GM18907 (cell line): Measurements from ENCODE around the gene CACNA1F.

ENCODE experiments used
- ATAC-seq: cut with Tn5 transposase; IDR thresholded peaks from one replicate; pipeline ENCODE4 v1.9.1; 2021; ENCODE audit warnings: mild to moderate bottlenecking, moderate library complexity; ENCODE audit not compliant: unreplicated experiment

The CACNA1F gene

DNA sequence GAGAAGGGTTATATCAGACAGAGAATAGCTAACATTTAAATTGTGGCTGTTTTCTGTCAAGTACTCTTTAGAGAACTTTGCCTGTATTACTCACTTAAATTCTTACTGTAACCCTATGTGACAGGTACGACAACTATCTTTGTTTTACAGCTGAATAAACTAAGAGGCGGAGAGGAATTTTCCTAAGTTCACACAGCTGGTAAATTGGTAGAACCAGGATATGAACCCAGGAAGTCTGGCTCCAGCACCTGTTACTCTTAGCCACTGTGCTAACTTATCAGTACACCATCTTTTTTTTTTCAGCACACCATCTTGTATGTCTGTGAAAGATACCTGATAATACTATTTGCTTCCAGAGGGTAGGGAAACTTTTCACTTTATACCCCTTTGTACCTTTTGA, 31.1 kb downstream of the CACNA1F start:
- ATAC-seq: no peak

DNA sequence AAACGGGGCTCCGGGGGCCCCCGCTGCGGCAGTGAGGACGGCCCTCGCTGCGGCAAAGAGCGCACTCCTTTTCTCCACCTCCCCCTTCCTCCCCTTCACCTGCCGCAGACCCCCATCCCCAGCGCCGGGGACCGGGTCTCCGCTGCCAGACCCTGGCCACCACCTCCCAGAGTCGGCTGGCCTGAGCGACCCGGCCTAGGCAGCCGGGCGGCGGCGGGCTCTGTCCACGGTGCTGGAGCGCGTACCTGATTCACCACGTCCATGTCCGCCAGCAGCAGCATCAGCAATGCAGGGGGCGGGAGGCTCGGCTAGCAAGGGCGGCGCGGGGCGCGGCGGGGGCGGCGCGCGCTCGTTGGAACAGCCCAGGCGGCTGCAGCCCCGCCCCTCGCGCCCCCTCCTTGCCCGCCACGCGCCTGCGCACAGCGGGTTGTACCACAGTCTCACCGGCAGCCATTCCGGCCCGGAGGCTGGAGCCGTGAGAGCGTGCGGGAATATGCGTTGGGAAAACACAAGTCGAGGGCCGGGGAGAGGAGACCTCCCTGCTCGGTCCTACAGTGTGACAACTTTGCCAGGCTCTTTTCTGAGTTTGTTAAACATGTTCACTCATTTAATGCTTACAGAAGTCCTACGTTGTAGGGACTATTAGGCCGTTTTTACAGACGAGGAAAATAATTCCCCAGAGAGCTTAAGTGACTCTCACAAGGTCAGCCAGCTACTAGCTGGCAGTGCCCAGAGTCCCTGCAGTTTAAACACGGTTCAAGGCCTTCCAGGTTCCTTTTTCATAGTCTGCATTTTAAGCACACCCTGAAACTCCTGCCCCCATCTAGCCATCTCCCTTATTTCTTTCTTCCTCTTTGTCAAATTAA, 33.0 kb downstream of the CACNA1F start, which contains the start of gene SYP:
TSS of gene SYP (minus strand) at position 288 of the 866 bp plus-strand sequence. CDS start at position 281, 7 bp downstream.
- ATAC-seq: peak; percentile 87

DNA sequence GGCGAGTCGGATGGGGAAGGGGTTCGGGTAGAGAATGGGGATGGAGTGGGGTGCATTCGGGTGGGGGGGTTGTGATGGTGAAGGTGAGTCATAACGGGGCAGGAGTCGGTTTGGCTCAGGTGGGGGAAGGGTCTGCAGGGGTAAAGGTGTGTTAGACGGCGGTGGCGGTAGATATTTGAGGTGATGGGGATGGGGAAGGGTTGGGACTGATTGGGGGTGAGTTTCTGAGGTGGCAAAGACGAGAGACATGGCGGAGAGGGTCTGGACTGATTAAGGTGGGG, 33.9 kb downstream of the CACNA1F start:
- ATAC-seq: no peak

DNA sequence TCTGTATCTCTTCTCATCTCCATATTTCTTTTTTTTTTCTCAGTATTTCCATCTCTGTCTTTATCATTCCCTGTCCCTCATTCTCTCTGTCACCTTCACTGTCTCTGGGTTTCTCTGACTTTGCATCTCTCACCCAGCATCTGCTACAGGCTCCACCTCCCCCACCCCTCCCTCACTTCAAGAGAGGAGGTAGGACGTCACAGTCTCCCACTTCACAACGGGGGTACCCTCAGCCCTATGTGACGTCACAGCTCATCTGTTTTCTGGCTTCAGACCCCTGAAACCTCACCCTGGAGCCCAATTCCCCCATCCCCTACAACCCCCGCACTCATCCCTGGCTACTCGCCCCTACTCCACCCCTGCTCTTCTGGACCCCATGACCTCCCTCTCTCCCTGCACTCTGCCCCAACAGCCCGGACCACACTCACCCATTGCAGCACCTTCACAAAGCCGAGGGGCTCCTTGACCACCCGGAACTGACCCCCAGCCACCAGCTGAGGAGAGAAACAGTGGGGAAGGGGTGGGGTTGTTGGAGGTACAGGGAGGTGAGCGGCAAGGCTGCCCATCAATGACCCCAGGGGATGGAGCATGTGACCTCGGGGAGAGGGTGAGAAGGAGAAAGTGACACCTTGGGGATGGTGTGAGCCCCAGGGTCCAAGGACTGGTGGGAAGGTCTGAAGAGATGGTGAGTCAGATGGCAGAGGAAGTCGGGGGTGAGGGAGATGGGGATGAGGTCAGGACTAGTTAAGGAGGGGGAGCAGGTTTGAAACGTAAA, 34.4 kb downstream of the CACNA1F start:
- no peak for ATAC-seq

DNA sequence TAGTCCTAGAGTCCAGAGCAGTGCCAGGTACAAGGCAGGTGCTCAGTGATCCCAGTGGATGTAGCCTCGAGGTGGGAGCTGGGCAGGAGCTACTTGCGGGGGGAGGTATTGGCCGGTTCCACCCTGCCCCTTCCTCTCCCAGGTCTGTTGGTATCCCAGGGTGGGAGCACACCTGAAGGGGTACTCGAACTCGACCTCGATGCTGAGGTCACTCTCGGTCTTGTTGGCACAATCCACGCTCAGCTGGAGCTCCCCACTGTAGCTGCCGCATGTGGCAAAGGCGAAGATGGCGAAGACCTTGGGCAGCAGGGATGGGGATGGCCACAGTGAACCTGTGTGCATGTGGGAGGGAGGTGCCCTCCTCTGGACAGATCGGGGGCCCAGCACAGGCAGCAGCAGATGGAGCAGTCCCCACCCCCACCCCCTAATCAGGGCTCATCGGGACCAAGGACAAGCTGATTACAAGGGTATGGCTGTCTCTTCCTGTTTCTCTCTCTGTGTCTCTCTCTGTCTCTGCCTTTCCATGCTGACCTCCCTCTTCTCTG, 35.5 kb downstream of the CACNA1F start:
- no peak for ATAC-seq

DNA sequence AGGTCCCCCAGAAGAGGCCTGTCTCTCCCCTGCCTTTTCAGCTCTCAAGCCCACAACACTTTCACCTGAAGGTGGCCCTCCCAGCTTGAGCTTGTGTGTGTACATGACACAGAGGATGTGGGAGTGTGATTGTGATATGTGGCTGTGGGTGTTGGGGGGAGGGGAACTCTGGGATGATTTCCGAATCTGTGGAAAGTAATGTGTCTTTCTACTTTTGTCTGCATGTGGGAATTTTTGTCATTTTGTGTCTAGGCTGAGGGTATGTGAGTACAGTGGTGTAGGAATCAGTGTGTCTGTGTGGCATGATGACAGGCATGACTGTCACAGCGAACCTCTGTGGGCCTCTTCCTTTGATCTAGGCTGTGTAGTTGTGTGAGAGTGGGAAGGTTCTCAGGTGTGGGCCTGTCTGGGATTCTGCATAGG, 39.6 kb downstream of the CACNA1F start:
- no peak for ATAC-seq

DNA sequence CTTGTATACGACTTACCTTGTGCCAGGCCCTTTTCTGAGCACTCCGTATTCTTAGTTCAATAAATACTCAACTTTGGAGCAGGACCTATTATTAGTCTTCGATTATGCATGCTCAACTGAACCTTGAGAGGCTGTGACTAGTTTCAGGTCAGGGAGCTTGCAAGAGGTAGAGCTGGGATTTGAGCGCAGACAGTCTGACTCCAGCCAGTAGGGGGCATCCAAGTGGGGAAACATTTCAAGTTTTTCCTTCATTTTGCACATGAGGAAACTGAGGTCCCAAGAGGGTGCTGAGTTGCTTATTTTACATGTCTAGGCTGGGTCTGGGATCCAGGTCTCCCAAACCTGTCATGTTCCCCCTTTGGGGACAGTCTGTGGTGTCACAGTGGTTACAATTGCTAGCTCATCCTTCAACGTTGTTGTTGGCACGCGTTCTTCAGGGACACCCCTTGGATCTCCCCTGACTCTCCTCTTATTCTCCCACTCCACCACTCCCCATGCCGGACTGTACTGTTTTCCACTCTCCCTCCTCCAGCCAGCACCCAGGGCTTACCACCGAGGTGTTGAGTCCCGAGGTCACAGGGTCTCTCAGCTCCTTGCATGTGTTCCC, 40.3 kb downstream of the CACNA1F start:
- ATAC-seq: no peak

DNA sequence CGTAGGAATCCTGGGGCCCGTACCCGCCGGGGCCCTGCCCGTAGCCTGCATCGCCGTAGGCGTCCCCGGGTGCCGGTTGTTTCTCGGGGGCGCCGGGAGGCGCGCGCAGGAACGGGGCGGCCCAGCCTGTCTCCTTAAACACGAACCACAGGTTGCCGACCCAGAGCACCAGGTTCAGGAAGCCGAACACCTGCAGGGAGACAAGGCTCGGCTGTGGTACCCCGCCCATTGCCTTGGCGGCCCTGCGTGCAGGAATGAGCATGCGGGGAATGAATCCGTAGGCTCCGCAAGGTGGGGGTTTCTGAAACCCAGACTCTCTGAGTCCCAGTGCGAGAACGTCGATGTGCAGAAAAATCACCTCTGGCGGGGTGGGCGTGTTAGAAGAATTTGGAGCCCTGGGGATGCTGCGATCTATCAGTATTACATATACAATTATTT, 41.5 kb downstream of the CACNA1F start:
- ATAC-seq: no peak

DNA sequence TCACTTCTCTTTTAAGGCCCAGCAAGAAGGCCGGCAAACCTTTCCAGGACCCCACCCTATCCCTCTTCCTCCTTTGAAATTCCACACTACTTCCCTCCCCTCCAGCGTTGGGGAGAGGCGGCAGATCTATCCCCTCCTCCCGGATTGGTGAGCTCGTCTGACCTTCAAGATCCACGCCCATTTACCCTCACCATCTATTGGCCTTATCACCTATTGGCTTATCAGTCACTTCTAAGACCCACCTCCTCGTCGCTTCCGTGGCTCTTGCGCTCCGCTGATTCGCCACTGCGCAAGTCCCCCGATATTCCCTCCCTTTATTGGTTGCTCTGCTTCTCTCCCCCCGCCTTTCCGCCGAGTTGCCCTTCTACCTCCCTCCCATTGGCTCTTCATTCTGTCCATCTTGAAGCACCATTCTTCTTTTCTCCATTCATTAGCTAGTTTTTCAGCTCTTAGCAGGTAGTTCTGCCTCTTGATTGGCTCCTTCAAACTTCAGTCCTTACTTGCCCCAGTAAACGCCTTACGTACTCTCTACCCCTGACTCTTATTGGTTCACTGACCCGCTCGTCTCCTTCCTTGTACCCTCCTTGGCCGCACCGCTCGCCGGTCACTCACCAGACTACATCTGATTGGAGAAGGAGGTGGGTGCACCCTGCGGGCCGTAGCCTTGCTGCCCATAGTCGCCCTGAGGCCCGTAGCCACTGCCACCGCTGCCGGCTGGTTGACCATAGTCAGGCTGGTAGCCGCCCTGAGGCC, 42.1 kb downstream of the CACNA1F start:
- ATAC-seq: peak; percentile 90

DNA sequence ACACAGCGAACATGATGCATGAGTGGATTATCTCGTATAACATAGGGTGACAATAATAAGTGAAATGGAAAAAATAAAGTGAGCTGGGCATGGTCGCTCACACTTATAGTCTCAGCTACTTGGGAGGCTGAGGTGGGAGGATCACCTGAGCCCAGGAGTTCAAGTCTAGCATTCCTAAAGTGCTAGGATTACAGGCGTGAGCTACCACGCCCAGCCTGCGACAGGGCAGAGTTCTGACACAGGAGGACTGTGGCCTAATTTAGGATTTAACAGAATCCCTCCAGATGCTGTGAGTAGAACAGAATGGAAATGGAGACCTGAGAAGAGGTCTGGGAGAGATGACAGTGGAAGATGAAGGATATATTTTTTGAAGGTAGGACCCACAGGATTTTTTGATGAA, 43.5 kb downstream of the CACNA1F start:
- ATAC-seq: no peak

DNA sequence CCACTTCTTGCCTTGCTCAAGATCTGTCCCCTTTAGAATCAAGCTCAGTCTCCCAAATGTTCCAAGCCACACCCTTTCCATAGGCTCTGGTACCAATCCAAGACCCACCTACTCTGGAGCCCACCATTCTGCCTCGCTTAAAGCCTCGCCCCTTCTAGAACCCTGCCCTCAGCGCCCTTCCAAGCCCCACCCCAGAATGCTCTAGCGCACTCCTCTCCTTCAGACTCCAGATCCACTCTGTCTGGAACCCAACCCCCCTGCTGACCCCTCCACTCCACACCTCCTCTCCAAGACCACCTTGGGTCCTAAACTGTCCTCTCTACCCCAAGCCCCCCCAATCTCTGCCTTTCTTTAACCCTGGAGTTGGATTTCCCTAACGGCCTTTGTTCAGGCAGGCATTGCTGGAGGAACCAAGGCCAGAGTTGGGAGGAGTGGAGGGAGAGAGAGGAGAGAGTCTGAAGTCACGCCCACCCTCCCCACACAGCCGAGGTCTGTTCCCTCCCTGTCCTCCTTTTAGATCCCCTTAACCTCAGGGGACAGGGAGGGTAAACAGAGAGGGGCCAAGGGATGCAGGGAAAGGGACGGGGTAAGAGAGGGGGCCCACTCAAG, 44.6 kb downstream of the CACNA1F start:
- no peak for ATAC-seq

DNA sequence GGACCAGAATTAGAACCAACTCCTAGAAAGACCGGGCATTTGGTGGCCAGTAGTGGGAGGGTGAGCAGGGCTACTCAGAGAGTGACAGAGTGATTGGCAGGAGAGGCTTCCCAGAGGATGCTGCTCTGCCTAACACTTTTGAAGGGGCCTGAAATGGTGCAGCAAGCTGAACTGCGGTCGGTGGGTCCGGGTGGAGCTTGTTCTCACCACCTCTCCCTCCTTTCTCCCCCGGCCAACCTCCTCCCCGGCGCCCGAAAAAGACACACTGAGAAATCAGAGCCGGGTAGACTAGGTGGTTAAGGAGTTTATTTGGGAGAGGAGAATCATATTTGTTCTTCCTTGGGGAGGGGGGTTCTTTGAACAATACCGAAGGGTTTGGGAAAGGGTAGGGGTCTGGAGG, 45.6 kb downstream of the CACNA1F start:
- no peak for ATAC-seq

DNA sequence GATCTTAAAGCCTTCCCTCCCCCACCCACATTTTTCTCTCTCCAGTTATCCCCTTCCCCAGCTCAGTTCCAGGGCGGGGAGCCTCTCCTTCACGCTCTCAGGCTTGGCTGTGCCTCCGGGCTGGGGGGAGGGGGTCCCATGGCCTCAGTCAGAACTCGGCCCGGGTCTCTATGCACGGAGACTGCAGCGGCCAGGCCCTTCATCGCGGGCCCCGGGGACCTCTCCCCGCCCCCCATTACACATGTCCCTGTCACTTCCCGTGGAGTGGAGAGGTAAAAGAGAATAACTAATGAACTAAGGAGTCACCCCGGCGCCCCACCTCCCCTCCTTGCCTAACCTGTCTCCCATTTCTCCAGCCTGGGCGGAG, 46.1 kb downstream of the CACNA1F start:
- ATAC-seq: no peak

DNA sequence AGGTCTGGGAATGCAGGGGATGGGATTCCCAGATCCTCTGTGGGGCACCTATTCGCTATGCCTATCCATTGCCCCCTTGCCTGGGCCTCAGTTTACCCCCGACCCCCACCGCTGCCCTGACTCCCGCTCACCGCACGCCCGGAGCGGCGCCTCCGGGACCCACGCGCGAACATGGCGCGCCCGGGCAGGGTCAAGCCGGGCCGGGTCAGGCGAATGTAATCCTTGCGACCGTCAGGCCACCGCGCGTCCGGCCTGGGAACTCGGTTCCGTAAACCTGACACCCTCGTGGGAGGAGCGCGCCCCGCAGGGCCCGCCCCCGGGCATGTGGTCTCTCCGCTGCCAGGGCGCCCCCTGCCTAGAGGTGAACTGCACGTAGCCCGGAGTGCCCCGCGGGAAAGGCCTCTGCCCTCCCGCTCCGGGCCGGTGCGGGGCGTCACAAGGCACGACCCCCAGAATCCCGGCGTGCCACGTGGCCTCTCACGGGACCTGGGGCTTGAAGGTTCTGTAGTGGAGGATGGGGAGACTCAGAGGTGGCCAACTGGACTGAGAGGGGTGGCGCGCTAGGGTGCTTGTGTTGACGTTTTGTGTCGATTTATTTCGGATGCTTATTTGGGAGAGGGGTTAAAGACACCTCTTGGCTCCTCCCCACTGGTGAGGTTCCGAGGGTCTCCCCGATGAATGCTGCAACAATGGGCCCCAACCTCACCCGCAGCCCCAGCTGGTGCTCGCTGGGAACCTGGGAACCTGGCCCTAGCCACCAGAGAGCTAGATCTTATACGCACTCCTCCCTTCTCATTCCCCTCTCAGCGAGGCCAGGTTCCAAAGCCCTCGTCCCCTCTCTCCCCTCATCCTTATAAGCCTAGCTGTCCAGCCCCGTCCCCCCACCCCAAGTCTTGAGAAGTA, 46.8 kb downstream of the CACNA1F start, which contains the start of gene PRICKLE3:
TSS of gene PRICKLE3 (minus strand) at position 249 of the 903 bp plus-strand sequence. CDS start at position 173, 76 bp downstream.
- no peak for ATAC-seq

DNA sequence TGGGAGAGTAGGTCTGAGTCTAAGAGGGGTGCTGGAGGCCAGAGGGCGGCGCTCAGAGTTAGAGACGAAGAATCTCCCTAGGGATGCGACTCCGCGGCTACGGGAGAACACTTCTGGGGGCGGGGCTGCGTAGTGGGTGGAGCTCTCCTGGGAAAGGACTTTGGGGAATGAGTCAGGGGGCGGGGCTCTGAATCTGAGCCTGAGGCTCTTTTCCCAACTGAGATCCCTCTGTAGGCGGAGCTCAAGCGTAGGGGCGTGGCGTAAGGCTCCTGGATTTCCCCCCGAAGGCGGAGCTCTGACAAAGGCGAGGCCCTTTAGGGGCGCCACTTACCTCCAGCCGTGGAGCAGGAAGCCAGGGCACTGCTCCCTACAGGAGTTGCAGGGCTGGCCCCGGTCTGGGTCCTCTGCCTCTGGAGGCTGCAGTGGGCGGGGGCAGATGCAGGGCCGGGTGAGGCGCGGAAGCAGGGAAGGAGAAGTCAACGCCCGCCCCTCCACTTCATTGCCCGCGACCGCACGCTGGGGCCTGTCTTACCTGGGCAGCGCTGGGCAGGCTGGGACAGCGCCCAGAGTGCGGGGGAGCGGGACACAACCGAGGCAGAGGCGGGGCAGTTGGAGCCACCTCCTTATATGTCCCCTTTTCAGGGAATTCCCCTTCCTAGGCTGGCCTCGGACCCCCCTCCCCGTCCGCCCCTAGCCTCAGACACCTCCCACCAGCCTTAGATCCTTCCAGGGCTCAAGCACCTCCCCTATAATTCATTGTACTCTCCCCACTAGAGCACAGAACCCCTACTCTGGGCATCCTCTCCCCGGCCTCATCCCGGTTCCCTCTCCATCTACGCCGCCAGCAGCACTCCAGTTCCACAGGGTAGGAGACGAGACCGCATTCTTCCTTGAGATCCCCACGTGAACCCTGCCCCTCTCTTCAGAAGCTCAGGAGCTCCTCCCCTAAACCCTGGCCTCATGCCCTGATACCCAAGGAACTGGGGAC, 48.6 kb downstream of the CACNA1F start:
- ATAC-seq: peak; percentile 32

DNA sequence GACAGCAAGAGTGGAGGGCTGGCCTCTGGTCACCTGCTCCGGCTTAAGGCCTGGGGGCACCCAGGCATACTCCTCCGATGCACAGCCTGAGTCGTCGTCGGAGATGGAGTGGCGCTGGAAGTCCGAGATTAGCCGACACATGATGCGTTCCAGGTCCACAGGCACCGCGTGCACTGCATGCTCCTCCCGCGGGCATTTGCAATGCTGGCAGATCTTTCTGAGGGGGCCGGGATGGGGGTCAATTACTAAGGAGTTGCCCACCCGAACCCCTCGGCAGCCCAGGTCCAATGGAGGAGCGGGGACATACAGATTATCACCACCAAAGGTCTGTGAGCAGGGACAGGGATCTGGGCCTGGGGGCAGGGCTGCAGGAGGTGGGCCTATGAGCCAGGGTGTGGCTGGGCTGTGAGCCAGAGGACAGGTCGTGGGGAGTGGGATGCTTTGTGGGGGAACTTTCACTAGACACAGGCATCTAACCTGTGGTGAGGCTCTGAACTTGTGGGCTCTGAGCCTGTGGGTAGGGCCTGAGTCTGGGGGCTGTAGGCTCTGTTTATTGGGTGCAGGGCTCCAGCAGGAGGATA, 49.3 kb downstream of the CACNA1F start:
- no peak for ATAC-seq

DNA sequence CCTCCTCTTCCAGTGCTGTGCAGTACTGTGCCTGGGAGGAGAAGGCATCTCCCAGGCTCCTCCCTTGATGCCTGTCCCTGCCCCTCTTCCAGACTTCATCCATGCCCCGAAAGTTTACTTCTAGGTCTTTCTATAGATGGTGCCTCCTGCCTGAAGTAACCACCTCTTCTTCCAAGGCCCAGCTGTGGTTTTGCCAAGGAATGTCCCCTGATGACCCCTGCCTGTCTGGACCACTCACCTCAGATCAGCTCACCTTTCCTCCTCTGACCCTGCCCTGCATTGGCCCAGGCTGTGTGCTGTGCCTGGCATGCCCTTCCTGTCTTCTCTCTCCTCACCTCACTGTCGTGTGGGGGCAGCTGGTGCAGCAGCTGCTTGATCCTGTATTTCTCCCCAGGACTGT, 53.8 kb downstream of the CACNA1F start:
- ATAC-seq: no peak

DNA sequence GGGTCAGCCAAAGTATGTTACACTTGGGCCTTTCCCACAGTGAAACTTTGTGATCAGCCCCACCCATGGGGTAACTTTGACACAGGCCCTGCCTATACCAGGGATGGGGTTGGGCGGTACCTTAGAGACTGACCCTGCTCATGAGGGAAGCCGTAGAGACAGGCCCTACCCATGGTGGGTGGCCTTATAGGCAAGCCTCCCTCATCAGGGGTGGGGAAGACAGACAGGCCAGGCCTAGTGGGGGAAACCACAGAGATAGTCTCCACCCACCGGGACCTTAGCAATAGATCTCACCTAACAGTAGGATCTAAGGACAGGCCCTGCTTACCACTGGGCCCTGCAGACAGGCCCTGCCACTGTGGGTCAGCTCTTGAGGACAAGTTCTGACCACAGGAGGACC, 54.6 kb downstream of the CACNA1F start:
- no peak for ATAC-seq
